Mucosa of descending colon (tissue), 3 donors: ENCODE data around the gene PIAS1. TPM values are rescaled to one million over a fixed set of nuclear protein-coding genes. Genes with fewer than 3 reads are reported as not detected.

Experiments used
- ATAC-seq: fragments of 200-7000 bp; cut with Tn5 transposase; one replicate; pipeline ENCODE4 v1.9.1; 2020; ENCODE audit warnings: mild to moderate bottlenecking, moderate library complexity
- DNase-seq, 3 donors: peaks; one replicate each; pipeline ENCODE4 v3.0.0-alpha.2; 2020
- H3K36me3 ChIP-seq: fragments of 200-600 bp; one replicate; pipeline ENCODE4 v1.8.0; 2021; ENCODE audit warnings: low read depth, mild to moderate bottlenecking
- H3K4me1 ChIP-seq: fragments of 200-600 bp; one replicate; pipeline ENCODE4 v1.8.0; 2021; ENCODE audit warnings: low read depth, mild to moderate bottlenecking
- H3K4me3 ChIP-seq: fragments of 200-600 bp; one replicate; pipeline ENCODE4 v1.8.0; 2021; ENCODE audit warnings: mild to moderate bottlenecking
- H3K9me3 ChIP-seq: fragments of 200-600 bp; one replicate; pipeline ENCODE4 v1.8.0; 2021; ENCODE audit warnings: mild to moderate bottlenecking
- CTCF ChIP-seq: fragments of 200-600 bp; IDR thresholded peaks from one replicate; pipeline ENCODE4 v1.8.0; 2022; ENCODE audit warnings: antibody characterized with exemption, mild to moderate bottlenecking
- intact Hi-C, 2 donors: fragments of 100-400 bp; cut with DNase I in 1 of 2; cut with micrococcal nuclease in 1 of 2; formaldehyde crosslinking; loops; one replicate each; pipeline versions ENCODE4 v1.11.0 to v1.11.1; 2022; cut with DNase I, micrococcal nuclease
- total RNA-seq, 3 donors: library from RNA; stranded (reverse); fragmentation: NEBNext Ultra II Directional in 2 of 3; extraction: Animal tissue kit (Norgen Biotek cat#: 25700) in 2 of 3; gene quantifications; one replicate each; pipeline versions ENCODE4 v1.2.1 to v1.2.4, GENCODE V29; 2021 to 2023
- donor health status: DM: no; HTN: no; CAD: no; lungs with moderate emphysema.
- donor health status: DM: no; HTN: no; CAD: no.
- donor health status: DM: no; HTN: yes; CAD: no.

The PIAS1 gene
- total RNA-seq, 3 donors from 2014 or later, result 35.4 to 59.3 (median 37.7) TPM

GRCh38 chr15:68145706-68146105 lies 91.6 kb downstream of the PIAS1 start:
- intact Hi-C loops, result no loop called here
- Histone ChIP-seq H3K4me3 (no peak overlapping the region), H3K36me3 (no peaks in the 10 kb centered on the region), H3K4me1 (no peaks in the 10 kb centered on the region), H3K9me3 (no peaks in the 10 kb centered on the region)
- ATAC-seq (no peak), DNase-seq (no peak)
- TF ChIP-seq CTCF, result no peak

GRCh38 chr15:68148039-68148438 lies 93.9 kb downstream of the PIAS1 start:
- TF ChIP-seq CTCF, result no peak
- Histone ChIP-seq H3K36me3 (no peaks in the 10 kb centered on the region), H3K4me1 (no peaks in the 10 kb centered on the region), H3K9me3 (no peaks in the 10 kb centered on the region), H3K4me3 (no peak overlapping the region)
- no peak for DNase-seq
- intact Hi-C loops, result no loop called here
- peak; percentile 64 for ATAC-seq

GRCh38 chr15:68149059-68149458 lies 94.9 kb downstream of the PIAS1 start:
- H3K36me3 ChIP-seq, result no peaks in the 10 kb centered on the region
- no peaks in the 10 kb centered on the region for H3K4me1 ChIP-seq
- DNase-seq (no peak), ATAC-seq (no peak)
- intact Hi-C loops, result no loop called here
- TF ChIP-seq CTCF, result no peak
- H3K4me3 ChIP-seq, result no peak overlapping the region
- no peaks in the 10 kb centered on the region for H3K9me3 ChIP-seq

GRCh38 chr15:68150187-68150586 lies 96.1 kb downstream of the PIAS1 start:
- Histone ChIP-seq H3K36me3 (no peaks in the 10 kb centered on the region), H3K9me3 (no peaks in the 10 kb centered on the region), H3K4me1 (no peaks in the 10 kb centered on the region), H3K4me3 (no peak overlapping the region)
- DNase-seq, result no peak
- ATAC-seq, result no peak
- no peak for TF ChIP-seq CTCF
- intact Hi-C loops, result loop anchor here (5.0 to 10.0 kb wide), 2 partner anchors 285 to 288 kb away; no protein-coding TSS in a partner anchor

GRCh38 chr15:68151277-68151676 lies 97.2 kb downstream of the PIAS1 start:
- H3K36me3 ChIP-seq, result no peaks in the 10 kb centered on the region
- no peak overlapping the region for H3K4me3 ChIP-seq
- intact Hi-C loops, result loop anchor here (5.0 to 10.0 kb wide), 2 partner anchors 286 to 289 kb away; no protein-coding TSS in a partner anchor
- no peak for TF ChIP-seq CTCF
- H3K9me3 ChIP-seq, result no peaks in the 10 kb centered on the region
- ATAC-seq (no peak), DNase-seq (no peak)
- H3K4me1 ChIP-seq, result no peaks in the 10 kb centered on the region

- Histone ChIP-seq H3K9me3 (no peaks in the 10 kb centered on the region), H3K4me3 (no peak overlapping the region), H3K4me1 (no peaks in the 10 kb centered on the region), H3K36me3 (no peaks in the 10 kb centered on the region)
- ATAC-seq (no peak), DNase-seq (no peak)
- intact Hi-C loops, result loop anchor here (5.0 to 10.0 kb wide), 2 partner anchors 288 to 290 kb away; no protein-coding TSS in a partner anchor
- TF ChIP-seq CTCF, result no peak
Observed at GRCh38 chr15:68152342-68152741, 98.2 kb downstream of the PIAS1 start.
